ENCODE measurements around the gene HGFAC.

The HGFAC gene

GRCh38 chr4:3427134-3427476, 14.7 kb upstream of the HGFAC start:
- DNase-seq: no peak

- DNase-seq: no peak
Measured at GRCh38 chr4:3427706-3428446, 13.9 kb upstream of the HGFAC start.

- DNase-seq: no peak
Measured at GRCh38 chr4:3429651-3430050, 12.1 kb upstream of the HGFAC start.

GRCh38 chr4:3430524-3430923, 11.2 kb upstream of the HGFAC start:
- no peak for DNase-seq

- DNase-seq: no peak
Measured at GRCh38 chr4:3431446-3431993, 10.2 kb upstream of the HGFAC start.

- DNase-seq: no peak
Measured at GRCh38 chr4:3432381-3432790, 9.4 kb upstream of the HGFAC start.

- DNase-seq: no peak
Measured at GRCh38 chr4:3433138-3433869, 8.5 kb upstream of the HGFAC start.

GRCh38 chr4:3434881-3435685, 6.7 kb upstream of the HGFAC start:
- DNase-seq: no peak

- no peak for DNase-seq
Measured at GRCh38 chr4:3435686-3435956, 6.1 kb upstream of the HGFAC start.

- DNase-seq: no peak
Measured at GRCh38 chr4:3436048-3436797, 5.5 kb upstream of the HGFAC start.

- no peak for DNase-seq
Measured at GRCh38 chr4:3436798-3437581, 4.8 kb upstream of the HGFAC start.

GRCh38 chr4:3437582-3437936, 4.2 kb upstream of the HGFAC start:
- DNase-seq: no peak

GRCh38 chr4:3437998-3438846, 3.5 kb upstream of the HGFAC start:
- DNase-seq: no peak

- no peak for DNase-seq
Measured at GRCh38 chr4:3438847-3439180, 3.0 kb upstream of the HGFAC start.

- no peak for DNase-seq
Measured at GRCh38 chr4:3439391-3439790, 2.4 kb upstream of the HGFAC start.

GRCh38 chr4:3440011-3440410, 1.8 kb upstream of the HGFAC start:
- DNase-seq: no peak

- no peak for DNase-seq
Measured at GRCh38 chr4:3440979-3441500, 728 bp upstream of the HGFAC start.

GRCh38 chr4:3442460-3442958, 741 bp downstream of the HGFAC start:
- DNase-seq: no peak

- peak; percentile 58 for DNase-seq
Measured at GRCh38 chr4:3442959-3443749, 1.4 kb downstream of the HGFAC start.

GRCh38 chr4:3443750-3444309, 2.1 kb downstream of the HGFAC start:
- DNase-seq: no peak

Measured in effector CD8-positive, alpha-beta T cell (primary cell).